Activated gamma-delta T cell treated with anti-CD3 and anti-CD28 coated beads, Interleukin-2, amount 50 U/mL, for 16 hours (primary cell): ENCODE results near the gene PPOX.

Source experiments
- DNase-seq: peaks from one replicate; pipeline ENCODE4 v3.0.0-alpha.2; 2020; ENCODE audit warnings: low read depth

Gene PPOX

DNA sequence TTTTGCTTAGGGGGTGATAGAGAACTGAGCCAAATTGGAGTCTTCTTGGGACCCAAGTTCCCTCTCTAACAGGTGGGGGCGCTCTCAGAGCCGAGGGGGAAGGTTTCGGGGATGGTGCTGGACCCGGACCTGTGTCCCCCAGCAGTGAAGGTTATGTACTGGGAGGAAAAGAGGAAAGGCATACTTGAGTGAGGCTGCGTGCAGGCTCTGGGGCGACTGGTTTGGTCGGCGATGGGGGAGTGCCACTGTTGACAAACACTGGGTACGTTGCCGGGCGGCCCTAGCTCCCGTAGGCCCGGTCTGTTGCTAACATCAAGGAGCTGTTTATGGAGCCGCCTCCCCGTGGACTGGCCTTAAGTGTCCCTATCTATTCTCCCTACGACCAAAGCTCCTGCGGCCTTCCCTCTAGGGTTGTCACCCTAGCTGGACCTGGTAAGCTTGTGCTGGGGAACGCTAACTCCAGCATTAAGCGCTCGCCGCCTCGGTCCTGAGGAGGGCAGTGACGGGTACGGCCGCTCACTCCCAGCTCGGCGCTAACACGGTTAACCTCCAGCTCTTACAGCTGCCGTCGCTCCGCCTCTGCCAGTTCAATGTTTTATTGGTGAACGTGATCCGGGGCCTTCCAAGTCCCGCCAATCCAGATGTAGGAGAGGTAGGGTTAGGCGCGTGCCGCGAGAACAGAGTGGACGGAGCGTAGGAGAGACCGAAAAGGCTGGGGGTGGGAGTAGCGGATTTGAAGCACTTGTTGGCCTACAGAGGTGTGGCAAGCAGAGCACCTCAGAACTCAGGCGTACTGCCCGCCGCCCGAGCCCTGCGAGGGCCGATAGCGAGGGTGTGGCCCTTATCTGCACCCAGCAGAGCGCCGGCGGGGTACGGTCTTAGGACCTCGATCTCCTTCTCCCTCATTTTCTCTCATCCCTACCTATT is at the start of gene PPOX:
PPOX (plus strand) TSS at position 685 of the 927 bp plus-strand sequence. CDS start 422 bp downstream, outside the sequence.
- DNase-seq, result peak; percentile 88

DNA sequence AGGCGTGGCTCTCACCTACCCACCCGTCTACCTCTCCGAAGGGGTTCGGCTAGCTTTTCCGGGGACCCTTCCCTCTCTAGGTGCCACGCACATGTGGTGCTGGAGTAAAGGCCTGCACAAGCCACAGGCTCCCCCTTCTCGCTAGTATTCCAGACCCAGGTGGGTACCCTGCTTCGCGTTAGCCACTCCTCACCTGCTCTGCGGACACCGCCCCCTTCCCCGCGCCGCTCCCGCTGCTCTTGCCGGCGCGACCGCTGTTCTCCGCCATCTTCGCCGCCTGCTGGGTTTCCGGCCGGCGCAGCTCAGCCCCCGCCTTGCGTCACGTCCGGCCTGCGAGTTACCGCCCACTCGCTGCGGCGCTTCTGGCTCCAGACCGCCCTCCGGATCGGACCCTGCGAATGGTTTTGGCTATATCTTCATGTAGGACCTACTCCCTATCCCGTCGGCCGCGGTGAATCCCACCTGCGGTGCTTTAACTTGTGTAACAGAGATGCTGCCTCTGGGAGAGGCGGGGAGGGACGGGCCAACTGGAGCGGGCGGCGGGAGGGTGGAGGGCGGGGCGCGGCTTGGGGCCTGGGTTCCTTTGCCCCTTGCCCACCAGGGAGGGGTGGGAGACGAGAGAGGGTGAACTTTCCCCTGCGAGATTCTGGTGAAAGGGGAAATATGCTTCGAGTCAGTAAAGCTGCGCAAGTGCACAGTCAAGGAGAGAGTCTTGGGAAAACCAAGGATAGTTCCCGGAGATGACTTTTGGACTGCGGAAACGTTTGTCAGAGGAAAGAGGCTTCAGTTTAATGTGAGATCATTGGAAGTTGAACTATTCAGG is 48.3 kb upstream of the PPOX start, which contains the start of the genes NIT1 and PFDN2:
NIT1 (plus strand) TSS at position 347 of the 823 bp plus-strand sequence; CDS start at position 419, 72 bp downstream.
PFDN2 (minus strand) TSS at position 279 of the 823 bp plus-strand sequence; CDS start at position 268, 11 bp downstream.
- DNase-seq, result peak; percentile 73

DNA sequence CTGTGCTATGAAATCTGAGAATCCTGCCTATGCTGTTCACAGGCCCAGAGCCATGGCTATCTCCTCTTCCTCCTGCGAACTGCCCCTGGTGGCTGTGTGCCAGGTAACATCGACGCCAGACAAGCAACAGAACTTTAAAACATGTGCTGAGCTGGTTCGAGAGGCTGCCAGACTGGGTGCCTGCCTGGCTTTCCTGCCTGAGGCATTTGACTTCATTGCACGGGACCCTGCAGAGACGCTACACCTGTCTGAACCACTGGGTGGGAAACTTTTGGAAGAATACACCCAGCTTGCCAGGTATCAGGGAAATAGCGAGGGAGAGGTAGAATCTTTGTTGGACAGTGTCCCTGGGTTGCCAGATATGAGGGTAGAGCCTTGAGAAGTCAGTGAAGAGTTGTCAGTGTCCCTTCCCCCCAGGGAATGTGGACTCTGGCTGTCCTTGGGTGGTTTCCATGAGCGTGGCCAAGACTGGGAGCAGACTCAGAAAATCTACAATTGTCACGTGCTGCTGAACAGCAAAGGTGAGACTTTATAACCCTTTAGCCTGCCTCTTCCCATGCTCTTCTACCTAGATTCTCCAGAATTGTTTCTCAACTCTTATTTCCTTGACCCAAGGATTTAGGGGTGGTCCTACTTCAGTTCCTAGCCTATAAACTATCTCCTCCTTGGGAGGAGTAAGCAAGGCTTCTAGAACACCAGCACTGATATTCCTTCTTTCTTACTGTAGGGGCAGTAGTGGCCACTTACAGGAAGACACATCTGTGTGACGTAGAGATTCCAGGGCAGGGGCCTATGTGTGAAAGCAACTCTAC is 46.9 kb upstream of the PPOX start:
- DNase-seq, result peak; percentile 39

DNA sequence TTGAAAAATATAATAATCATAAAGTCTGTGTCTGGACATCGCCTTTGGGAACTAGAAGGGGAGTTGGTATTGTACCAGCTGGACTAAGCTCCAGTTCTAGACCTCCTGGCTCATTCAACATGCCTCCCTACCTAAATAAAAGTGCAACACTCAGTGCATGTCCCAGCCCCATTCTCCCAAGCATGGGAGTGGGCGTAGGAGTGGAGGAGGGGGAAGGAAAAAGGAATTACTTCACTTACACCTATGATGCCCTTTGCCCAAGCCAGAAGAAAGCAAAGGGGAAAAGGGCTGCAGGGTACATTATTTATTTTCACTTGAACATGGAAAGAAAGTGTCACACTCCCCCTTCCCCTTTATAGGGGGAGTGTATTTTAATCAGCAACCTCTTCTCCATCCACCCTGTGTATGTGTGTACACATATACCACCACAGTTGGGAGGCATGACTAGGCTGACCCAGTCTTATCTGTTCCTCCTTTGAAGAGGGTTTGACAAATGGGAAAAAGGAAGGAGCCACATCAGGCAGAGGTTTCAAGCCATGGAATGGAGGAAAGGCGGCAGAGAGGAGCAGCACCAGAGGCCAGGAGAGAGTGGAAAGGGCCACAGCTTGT is 45.1 kb upstream of the PPOX start:
- no peak for DNase-seq

DNA sequence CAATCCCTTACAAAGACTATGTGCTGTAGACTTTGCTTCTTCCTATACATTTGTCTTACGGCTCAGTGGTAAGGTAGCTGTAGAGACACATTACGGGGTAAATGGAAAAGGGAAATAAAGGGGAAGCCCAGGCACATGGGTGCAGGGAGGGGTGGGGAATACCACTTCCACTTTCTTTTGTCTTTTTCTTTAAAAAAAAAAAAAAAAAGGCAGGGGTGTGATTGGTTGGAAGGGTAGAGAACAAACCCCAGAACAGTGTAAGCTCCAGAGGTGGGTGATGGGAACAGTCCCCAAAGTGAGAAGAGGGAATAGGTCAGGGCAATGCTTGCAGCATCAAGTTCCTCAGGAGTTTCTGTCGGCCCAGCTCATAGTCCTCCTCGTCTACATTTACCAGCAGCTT is 44.4 kb upstream of the PPOX start:
- no peak for DNase-seq

DNA sequence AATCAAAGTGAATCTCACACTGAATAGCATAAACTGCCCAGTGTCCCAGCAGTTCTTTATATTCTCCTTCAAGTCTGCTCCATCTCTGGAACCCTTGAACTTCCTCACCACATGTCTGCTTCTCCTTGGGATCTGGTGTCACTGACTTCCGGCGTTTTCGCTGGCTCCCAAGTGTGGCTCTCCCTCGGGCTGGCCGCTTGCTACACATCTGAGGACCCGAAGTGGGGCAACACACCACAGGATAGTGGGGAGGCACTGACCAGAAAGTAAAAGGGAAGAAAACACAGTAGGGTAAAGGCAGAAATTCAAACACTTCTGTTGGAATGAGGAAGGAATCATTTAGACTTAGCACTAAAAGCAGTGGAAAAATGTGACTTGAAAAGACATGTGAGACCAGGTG is 43.3 kb upstream of the PPOX start:
- DNase-seq, result no peak

DNA sequence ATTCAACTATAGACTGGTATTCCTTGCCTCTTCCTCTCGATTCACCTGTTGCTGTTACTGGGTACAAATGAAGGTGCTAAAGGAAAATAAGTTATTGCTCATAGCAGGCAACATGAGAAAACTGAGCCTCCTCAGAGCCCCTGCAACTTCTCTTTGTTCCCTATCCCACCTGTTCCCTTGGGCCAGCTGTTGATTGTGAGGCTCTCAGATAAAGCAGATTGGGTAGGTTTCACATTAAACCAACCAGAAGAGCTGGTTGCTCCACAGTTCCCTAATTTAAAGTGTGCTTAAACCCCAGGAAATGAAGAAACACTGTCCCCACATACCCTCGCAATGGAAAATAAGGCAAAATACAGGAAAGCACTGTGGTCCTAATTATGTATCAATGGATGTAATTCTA is 38.6 kb upstream of the PPOX start:
- no peak for DNase-seq

DNA sequence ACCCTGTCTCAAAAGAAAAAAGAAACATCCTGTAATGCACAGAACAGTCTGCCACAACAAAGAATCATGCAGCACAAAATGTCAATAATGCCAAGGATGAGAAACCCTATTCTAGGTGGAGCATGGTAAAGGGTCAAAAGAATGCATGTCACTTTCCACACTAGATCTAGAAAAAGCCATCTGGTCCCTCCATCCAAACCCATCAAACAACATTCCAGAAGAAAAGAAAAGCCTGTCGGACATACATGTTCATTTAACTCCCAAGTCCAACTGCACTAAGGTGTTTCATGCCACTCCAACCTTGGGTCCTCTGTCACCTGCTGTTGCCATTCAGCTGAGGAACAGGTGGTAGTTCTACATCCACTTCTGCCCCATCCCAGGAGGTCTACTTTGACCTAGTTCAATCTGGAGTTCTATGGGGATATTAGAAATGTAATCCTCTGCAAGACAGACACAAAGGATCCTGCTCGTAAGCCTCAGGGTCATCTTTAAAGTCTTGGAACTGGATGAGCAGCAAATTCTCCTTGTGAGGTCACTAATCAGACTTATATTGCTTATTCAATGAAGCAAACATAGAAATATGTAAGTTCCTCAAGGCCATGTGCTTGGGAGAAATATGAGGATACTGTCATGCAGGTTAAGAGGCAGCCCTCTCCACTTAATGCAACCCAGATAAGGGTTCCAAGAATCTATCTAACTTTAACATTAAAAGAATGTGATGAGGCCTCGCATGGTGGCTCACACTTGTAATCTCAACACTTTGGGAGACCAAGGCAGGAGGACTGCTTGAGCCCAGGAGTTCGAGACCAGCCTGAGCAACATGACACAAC is 37.4 kb upstream of the PPOX start:
- DNase-seq, result no peak

DNA sequence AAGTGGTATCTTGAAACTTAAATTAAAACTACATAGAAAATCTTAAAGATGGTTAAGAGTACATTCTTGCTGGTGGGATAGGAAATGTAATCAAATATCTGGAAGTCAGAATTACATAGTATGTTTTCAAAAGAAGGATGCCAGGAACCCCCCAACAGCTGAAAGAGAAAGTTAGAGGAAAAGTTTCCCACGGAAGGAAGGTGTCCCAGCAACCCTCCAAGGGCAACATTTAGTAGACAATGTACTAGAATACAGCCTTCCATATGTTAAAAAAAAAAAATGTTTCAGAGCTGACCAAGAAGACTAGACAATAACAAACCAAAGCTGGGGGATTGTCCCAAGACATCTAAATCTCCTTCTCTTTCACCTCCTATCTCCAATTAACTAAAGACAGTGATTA is 36.0 kb upstream of the PPOX start:
- DNase-seq, result no peak

DNA sequence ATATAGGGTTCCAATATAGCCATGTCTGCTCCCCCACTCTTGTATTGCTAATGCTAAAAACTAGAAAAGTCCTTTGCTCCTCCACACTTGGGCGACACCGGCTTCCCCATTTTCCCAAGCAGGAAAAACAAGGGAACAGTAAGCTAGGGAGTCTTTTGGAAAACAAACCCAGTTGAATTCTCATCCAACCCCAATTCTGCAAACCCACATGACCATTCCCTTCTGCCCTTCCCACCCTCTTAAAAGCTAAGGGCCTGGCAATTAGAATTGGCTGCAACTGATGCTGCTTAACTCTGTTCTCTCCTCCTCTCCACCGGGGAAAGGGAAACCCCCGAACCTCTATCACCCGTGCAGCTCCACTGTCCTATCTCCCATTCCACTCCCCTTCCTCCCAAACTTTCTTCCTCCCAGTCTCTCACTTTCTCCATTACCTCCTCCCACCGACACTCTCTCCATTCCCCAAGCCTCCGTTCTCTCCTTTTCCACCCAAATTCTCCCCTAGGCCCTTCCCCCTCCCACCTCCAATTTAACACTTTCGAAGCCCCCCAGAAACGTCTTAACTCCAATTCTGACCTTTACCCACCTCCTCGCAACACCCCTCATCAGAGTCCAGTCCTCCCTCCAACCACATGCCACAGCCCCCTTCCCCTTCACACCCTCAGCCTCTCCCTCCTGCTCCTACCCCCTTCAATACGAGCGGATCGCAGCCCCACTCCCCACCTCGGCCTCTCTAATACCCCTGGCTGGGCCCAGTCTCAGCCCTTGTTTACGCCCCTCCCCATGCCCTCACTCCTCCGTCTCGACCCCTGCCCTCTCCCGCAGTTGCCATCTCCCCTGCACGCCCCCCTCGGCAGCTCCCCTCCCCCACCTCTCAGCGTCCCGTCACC is 34.5 kb upstream of the PPOX start:
- no peak for DNase-seq

DNA sequence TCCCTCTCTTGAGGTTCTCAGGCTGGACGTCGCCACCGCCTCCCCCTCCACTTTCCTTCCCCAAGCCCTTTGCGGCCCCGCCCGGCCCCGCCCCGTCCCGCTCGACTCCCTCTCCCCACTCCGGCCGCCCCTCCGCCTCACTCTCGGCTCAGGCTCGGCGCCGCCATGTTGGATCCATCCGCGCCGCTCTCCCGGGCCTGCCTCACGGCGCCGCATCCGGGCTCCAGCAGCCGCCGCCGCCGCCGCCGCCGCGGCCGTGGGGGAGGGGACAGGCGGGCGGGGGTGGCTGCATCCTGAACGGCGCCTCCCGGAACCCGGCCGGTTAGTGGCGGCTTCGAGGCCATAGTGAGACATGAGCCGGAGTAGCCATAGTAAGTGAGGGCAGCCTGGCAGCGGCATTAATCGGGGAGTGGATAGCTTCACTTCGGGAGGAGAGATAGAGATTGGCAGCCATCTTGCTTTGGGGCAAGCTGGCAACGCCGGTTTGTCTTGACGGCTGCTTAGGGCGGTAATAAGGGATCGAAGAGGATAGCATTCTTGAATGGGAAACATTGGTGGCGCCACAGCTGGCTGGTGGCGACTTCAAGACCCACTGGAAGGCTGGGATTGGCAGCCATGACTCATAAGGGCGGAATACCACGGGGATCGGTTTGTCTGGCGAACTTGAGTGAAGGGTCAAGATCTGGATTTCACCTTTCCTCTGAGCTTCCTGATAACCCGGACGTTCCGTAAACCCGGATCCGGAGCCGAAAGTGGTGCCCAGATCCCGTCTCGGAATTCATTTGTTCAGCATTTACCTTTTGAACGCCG is 33.6 kb upstream of the PPOX start, which contains the start of gene DEDD:
DEDD (minus strand) TSS at position 258 of the 810 bp plus-strand sequence. CDS start 8,205 bp downstream, outside the sequence.
- DNase-seq, result peak; percentile 82

DNA sequence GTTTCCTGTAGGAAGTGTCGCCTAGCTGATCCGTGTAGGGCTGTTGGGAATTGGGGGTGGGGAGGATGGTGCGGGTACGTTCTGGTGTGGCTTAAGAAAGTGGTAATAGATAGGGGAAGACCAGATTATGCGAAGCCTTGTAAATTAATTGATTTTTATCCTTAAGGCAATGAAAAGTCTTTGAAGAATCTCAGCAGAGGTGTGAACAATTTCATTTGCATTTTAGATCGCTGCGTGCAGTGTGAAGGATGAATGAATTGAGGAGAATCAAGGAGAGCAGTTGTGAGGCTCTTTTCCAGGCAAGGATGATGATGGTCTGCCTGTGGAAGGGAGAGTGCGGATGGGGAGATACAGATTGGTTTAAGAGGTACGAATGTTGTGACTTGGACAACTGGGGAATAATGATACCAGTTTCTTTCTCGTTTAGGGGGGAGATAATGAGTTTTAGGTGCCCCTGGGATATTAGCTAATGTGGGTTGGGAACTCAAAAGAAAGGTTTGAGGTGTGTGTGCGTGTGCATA is 32.9 kb upstream of the PPOX start:
- no peak for DNase-seq

DNA sequence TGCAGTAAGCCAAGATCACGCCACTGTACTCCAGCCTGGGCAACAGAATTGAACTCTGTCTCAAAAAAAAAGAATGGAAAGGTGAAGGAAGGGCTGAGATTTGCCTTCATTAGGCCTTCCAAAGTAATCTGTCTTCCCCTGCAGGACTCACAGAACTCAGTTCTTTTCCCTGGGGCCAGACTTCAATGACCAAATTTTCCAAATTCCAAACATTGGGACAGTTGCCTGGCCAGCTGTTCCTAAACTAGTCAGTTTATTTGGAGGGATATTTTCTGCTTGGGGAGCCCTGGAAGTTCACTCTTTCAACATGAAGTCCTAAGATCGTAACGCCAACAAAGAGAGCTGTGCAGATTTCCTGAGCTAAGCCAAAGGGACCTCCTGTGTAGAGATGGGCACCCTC is 28.3 kb upstream of the PPOX start:
- no peak for DNase-seq

DNA sequence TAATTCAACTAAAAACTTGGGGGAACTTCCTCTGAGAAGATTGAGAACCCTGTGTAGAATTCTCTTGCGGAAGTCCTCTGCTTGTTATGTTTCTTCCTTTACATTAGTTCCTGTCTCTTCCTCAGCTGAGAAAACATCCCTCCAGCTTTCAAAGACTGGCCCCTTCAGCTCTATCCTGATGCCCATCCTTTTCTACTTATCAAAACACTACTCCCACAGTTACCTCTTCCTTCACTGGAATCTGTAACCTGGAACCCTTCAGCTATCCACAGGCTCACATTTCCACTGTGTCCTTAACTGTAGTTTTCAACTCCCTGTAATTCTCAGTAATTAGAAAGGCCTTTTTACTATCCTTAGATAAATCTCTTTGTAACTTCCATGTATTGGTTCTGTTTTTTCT is 27.8 kb upstream of the PPOX start:
- no peak for DNase-seq

DNA sequence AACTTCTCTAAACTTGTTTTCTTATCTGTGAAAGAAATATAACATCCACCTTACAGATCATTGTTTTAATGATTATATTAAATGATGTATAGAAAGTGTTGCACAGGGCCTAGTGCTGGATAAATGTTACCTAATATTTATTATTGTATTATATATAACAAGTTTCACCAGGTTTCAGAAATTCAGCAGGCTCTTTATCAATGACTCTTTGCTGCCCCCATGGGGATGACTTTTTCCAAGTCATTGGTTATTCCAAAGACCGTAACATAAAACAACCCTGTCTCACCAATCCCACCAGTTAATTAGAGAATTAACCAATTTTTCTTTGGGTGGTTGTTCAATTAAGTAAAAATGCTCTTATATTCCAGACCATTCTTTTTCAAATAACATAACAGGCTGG is 26.5 kb upstream of the PPOX start:
- DNase-seq, result no peak

DNA sequence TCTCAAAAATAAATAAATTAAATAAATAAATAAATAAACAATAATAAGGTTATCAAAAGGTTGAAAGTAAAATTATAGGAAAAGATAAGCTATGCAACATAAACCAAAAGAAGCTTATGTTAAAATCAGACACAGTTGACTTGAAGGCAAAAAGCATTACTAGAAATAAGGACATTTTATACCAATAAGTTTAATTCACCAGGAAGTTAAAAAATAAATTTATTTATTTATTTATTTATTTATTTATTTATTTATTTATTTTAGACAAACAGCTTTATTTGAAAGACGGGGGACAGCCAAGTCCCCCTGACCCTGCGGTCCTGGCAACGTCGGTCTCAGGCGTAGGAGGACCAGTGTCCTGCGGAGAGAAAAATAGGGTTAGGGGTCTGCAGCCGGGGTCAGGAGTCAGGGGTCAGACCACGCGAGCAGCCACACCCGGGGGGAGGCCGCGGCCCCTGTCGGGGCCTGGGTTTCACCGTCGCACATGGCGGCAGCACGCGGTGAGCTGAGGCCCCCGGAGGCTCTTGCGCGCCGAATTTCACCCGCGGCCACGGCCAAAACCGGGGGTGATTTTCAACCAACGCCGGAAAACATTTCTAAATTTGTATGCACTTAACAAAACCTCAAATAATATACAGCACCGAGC is 25.3 kb upstream of the PPOX start:
- no peak for DNase-seq

DNA sequence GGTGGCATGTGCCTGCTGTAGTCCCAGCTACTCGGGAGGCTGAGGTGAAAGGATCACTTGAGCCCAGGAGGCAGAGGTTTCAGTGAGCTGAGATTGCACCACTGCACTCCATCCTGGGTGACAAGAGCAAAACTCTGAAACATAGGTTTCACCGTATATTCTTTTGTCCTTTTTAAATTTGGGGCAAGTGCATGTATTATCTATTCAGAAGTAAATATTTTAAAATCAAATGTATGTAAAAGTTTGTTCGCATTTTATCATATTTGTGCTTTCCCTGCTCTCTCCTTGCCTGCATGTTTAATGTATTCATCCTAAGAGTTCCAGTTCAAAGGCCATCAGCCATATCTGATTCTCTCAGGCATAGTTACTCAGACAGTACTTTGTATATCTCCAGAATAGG is 20.4 kb upstream of the PPOX start:
- no peak for DNase-seq

DNA sequence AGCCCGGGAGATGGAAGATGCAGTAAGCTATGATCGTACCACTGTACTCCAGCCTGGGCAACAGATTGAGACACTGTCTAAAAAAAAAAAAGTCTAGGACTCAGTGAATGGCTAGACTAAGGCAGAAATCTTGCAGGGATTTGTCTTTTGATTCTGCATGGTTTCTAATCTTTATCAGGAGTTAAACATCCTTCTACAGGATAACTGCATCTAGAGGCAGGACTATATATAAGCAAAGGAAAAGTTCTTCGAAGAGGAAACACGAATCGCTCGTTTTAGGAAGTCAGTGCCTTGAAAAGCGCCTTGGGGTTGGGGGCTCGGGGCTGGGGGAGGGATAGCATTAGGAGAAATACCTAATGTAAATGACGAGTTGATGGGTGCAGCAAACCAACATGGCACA is 13.1 kb upstream of the PPOX start:
- no peak for DNase-seq
